GM20000 (cell line): Measurements from ENCODE around the gene ZNF462.

Experiments used
- DNase-seq: peaks from one replicate; pipeline ENCODE4 v3.0.0; 2012; ENCODE audit warnings: low spot score
- TF ChIP-seq, protein P1 (sequence below): IDR thresholded peaks from 2 replicates; pipeline ENCODE4 v1.5.1; 2012; ENCODE audit warnings: mild to moderate bottlenecking, control low read depth; ENCODE audit errors: extremely low read depth, missing control alignments

Gene ZNF462

DNA sequence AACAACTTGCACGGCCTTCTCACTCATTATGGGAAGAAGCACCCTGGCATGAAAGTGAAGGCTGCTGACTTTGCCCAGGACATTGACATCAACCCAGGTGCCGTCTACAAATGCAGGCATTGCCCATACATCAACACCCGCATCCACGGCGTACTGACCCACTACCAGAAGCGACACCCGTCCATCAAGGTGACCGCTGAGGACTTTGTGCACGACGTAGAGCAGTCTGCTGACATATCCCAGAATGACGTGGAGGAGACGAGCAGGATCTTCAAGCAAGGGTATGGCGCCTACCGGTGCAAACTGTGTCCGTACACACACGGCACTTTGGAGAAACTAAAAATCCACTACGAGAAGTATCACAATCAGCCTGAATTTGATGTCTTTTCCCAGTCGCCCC lies 65.4 kb downstream of the ZNF462 start:
- DNase-seq, result no peak

DNA sequence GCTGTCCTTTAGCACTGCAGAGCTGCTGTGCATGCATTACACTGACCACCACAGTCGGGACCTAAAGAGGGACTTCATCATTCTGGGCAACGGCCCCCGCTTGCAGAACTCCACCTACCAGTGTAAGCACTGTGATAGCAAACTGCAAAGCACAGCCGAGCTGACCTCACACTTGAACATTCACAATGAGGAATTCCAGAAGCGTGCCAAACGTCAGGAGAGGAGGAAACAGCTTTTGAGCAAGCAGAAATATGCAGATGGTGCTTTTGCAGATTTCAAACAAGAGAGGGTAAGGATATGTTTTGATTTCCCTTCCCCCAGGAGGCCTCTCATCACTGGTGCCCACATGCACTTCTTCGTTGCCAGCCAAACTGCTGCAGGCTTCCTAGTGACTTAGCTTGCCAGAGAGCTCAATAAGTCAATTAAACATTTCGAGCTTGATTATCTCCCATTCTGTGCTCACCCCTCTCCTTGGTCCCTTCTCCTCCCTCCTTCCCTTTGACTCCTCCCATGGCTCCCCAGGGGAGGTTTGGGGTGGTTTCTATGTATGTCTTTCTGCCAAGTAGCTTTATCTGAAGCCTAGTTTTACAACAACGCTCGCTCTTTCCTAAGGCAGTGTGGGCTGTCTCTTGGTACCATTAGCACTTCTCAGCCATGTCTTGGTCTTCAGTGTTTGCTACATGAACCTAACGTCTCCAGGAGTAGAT lies 66.7 kb downstream of the ZNF462 start:
- TF ChIP-seq, protein P1, sequence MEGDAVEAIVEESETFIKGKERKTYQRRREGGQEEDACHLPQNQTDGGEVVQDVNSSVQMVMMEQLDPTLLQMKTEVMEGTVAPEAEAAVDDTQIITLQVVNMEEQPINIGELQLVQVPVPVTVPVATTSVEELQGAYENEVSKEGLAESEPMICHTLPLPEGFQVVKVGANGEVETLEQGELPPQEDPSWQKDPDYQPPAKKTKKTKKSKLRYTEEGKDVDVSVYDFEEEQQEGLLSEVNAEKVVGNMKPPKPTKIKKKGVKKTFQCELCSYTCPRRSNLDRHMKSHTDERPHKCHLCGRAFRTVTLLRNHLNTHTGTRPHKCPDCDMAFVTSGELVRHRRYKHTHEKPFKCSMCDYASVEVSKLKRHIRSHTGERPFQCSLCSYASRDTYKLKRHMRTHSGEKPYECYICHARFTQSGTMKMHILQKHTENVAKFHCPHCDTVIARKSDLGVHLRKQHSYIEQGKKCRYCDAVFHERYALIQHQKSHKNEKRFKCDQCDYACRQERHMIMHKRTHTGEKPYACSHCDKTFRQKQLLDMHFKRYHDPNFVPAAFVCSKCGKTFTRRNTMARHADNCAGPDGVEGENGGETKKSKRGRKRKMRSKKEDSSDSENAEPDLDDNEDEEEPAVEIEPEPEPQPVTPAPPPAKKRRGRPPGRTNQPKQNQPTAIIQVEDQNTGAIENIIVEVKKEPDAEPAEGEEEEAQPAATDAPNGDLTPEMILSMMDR, result no peak

More for the DNA sequence above, 65.4 kb downstream of the ZNF462 start:
- TF ChIP-seq, protein P1, result no peak

DNA sequence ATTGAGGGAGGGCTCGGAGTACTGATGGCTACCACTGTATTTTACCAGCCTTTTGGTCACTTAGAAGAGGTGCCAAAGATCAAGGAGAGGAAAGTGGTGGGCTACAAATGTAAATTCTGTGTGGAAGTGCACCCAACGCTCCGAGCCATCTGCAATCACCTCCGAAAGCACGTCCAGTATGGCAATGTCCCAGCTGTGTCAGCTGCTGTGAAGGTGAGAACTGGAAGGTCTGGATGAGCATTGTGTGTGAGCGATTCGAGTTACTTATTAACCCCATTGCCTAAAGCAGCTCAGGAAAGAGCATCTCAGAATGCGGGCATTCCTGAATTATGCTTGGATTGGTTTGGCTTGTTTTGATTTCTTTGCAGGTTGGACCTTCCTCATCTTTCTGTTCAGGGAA lies 67.5 kb downstream of the ZNF462 start:
- TF ChIP-seq, protein P1, result no peak
- no peak for DNase-seq

More for the DNA sequence above, 66.7 kb downstream of the ZNF462 start:
- no peak for DNase-seq

DNA sequence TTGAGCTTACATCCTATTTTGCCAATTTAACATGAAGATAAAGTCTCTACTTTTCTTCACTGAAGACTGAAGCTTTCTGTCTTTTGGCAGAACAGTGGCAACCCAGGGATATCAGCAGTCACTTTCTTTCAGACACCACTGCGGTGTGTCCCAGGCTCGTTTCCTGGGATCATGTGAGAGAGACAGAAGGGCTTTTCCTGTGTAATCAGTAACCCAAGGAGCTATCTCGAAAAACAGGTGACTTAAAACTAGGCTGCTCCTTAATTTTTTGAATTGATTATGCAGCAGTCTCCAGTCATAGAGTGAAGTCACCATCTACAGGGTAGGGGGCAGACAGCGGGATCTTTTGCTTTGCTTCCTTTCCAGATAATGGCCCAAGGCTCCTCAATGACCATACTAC lies 68.5 kb downstream of the ZNF462 start:
- no peak for DNase-seq
- TF ChIP-seq, protein P1, result no peak

DNA sequence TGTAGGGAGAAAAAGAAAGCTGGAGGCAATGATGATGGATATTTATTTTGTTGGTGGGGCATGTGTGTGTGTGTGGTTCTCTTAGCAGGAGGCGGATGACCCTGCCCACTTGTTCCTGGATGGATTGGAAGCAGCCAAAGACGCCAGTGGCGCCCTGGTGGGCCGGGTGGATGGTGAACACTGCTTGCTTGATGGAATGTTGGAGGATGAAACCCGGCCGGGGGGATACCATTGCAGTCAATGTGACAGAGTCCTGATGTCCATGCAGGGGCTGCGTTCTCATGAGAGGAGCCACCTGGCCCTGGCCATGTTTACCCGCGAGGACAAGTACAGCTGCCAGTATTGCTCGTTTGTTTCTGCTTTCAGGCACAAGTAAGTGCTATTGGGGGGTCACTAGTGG lies 69.2 kb downstream of the ZNF462 start:
- TF ChIP-seq, protein P1, result no peak
- no peak for DNase-seq

DNA sequence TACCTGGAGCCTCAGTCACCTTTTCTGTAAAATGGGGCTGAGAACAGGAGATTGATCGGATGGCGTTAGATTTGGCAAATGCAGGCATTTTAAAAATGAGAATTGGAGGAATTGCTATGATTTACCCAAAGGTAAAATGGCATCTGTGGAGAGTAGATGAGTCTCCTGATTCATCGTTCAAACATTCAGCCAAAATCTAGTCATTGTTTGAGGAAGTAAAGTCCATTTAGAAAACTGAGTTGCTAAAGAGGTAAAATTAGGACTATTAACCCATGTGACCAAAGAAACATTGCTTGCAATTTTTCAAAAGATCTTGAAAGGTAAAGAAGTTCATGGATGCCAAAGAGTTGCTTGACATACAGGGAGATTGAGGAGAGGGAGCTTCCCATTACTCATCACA lies 69.7 kb downstream of the ZNF462 start:
- no peak for DNase-seq
- TF ChIP-seq, protein P1, result no peak

DNA sequence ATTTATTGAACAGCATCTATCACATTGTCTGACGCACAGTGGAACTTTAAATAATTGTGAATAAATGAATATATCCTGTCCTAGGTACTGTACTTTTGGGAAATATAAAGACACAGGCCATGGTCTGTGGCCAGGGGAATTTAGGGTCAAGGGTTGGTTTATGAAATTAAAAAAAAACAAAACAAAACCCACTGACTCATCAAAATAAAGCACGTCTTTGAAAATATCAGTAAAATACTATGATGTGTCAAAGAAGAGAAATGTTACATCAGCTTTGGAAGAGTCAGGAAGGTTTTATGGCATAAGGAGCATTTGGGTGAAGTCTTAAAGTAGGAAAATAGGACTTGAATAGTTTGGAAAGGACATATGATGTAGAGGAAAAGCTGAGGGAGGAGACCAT lies 70.5 kb downstream of the ZNF462 start:
- no peak for DNase-seq
- TF ChIP-seq, protein P1, result no peak
